ENCODE results near the gene TRPV6. TPM values are rescaled to one million over a fixed set of nuclear protein-coding genes. Genes with fewer than 3 reads are reported as not detected.

The TRPV6 gene
- total and polyA plus RNA-seq, 4 experiments from 2014 or later = 0.09 TPM; not detected in 3

DNA sequence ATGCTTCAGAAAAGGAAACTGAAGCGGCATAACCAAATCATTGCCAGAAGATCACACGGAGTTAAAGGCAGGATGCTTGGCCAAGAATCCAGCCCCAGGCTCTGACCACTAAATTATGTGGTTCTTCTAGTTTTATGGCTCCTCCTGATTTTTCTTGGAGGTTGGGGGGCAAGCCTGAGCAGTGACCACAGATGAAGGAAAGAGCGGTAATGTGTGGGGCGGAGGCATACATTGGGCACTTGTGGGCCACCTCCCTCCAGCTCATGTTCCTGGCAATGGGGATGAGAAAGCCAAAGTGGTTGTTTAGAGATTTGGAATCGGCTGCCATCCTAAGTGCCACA, 3.2 kb downstream of the TRPV6 start:
- CTCF ChIA-PET (ENCODE audit: partially characterized antibody) = interaction anchor here (1.0 to 3.9 kb wide), 9 partner anchors 9 to 469 kb away, joined by 3 to 14 read pairs (median 4); partner anchors contain the start of gene EPHB6
- Mint-ChIP-seq H3K27ac (no peak overlapping the region), H3K27me3 (peaks cover 5 to 9% of the 10 kb centered on the region in 2 donors), H3K4me1 (peaks cover 0 to 4% (median 0%) of the 10 kb centered on the region in 4 donors), H3K9me3 (no peaks in the 10 kb centered on the region), H3K36me3 (no peaks in the 10 kb centered on the region), H3K4me3 (no peak overlapping the region)
- H3K36me3 ChIP-seq (ENCODE audit: insufficient read depth, low read length) = no peaks in the 10 kb centered on the region
- H3K27me3 ChIP-seq (ENCODE audit: insufficient read depth, low read length) = no peaks in the 10 kb centered on the region
- no peaks in the 10 kb centered on the region for H3K4me1 ChIP-seq (ENCODE audit: insufficient read depth, low read length)
- no peak overlapping the region for H3K27ac ChIP-seq (ENCODE audit: low read depth, low read length)
- intact Hi-C loops (cut with micrococcal nuclease) = no loop called here
- DNase-seq = no peak
- H3K4me3 ChIP-seq (ENCODE audit: low read length in 2 of 2) = no peak overlapping the region
- no peaks in the 10 kb centered on the region for H3K9me3 ChIP-seq (ENCODE audit: control insufficient read depth in 1 of 2, low read length in 2 of 2)
- POLR2A ChIA-PET (ENCODE audit: partially characterized antibody) = no interaction called here

DNA sequence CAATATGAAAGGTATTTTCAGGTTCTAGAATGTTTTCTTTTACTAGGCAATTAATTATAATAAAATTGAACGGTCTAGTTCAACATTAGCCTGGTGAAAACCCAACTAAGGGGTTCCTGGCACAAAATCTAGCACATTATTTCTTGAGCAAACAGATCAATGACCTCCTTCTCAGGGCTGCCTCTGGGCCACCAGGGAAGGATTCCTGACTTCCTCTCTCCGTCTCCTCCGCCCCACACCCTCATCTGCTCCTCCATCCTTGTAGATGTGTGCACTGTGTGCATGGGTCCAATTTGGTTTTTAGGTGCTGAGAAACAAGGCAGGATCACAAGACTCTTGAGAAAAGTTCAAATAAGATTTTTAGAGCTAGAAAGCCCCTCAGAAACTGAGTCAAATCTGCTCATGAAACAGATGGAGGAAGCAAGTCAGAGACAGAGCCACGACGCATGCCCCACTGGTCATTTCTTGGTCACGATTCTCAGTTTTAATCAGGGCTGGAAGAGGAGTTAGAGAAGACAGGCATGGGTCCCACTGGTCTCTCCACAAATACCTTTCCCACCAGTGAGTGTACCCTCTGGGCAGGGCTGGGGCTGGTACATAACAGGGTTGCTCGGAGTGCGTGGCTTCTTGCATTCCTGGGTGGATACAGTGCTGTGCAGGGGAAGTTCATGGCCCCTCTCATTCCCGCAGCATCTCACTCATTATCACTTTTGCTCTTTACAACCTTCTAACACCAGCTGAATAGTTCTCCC, 3.8 kb downstream of the TRPV6 start:
- Histone ChIP-seq H3K27ac (ENCODE audit: low read depth, low read length) (no peak overlapping the region), H3K36me3 (ENCODE audit: insufficient read depth, low read length) (no peaks in the 10 kb centered on the region), H3K4me3 (ENCODE audit: low read length in 2 of 2) (no peak overlapping the region), H3K27me3 (ENCODE audit: insufficient read depth, low read length) (no peaks in the 10 kb centered on the region), H3K9me3 (ENCODE audit: control insufficient read depth in 1 of 2, low read length in 2 of 2) (no peaks in the 10 kb centered on the region), H3K4me1 (ENCODE audit: insufficient read depth, low read length) (no peaks in the 10 kb centered on the region)
- ChIA-PET CTCF (ENCODE audit: partially characterized antibody) (interaction anchor here (0.6 to 3.9 kb wide), 22 partner anchors 9 to 578 kb away, joined by 3 to 14 read pairs (median 4); partner anchors contain the start of genes EPHB6 and TRPV5), POLR2A (ENCODE audit: partially characterized antibody) (no interaction called here)
- Mint-ChIP-seq H3K4me1 (peaks cover 0 to 4% (median 0%) of the 10 kb centered on the region in 4 donors), H3K27ac (no peak overlapping the region), H3K36me3 (no peaks in the 10 kb centered on the region), H3K4me3 (no peak overlapping the region), H3K27me3 (peaks cover 2 to 6% of the 10 kb centered on the region in 2 donors), H3K9me3 (no peaks in the 10 kb centered on the region)
- DNase-seq = no peak
- intact Hi-C loops (cut with micrococcal nuclease) = loop anchor here (1.0 kb wide), 1 partner anchor 27 kb away; no protein-coding TSS in a partner anchor

DNA sequence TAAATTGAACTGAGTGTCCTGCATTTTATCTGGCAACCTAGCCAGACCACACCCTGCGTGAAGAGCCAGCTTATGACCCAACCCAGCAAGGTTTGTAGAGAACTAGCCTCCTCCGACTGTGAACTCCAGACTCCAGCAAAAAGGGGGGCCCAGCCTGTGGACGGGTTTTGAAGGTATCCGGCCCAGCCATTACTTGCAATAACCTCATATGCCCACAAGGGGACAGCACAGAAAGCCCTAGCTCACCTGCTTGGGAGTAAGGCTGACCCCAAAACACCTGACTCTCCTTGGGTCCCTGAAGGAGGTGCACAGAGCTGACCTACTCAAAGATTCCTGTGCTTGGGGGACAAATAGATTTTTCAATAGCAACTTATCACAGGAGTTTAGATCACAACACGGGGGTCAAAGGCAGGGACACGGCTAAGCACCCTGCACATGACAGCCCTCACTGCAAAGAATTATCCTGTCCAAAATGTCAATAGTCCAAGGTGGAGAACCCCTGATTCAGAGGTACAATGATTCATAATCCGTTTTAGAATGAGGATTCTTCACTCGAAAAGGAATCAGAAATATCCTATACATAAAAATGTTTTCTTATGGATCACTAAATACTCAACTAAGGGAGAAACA, 4.6 kb downstream of the TRPV6 start:
- no peak overlapping the region for H3K27ac ChIP-seq (ENCODE audit: low read depth, low read length)
- no peaks in the 10 kb centered on the region for H3K36me3 ChIP-seq (ENCODE audit: insufficient read depth, low read length)
- Mint-ChIP-seq H3K27me3 (peaks cover 2 to 8% of the 10 kb centered on the region in 2 donors), H3K9me3 (no peaks in the 10 kb centered on the region), H3K27ac (no peak overlapping the region), H3K4me1 (peaks cover 0 to 4% (median 0%) of the 10 kb centered on the region in 4 donors), H3K36me3 (no peaks in the 10 kb centered on the region), H3K4me3 (no peak overlapping the region)
- H3K9me3 ChIP-seq (ENCODE audit: control insufficient read depth in 1 of 2, low read length in 2 of 2) = no peaks in the 10 kb centered on the region
- DNase-seq = peak; percentile 35 to 57 (median 55)
- intact Hi-C loops (cut with micrococcal nuclease) = loop anchor here (1.0 kb wide), 1 partner anchor 27 kb away; no protein-coding TSS in a partner anchor
- no peaks in the 10 kb centered on the region for H3K27me3 ChIP-seq (ENCODE audit: insufficient read depth, low read length)
- no peaks in the 10 kb centered on the region for H3K4me1 ChIP-seq (ENCODE audit: insufficient read depth, low read length)
- H3K4me3 ChIP-seq (ENCODE audit: low read length in 2 of 2) = no peak overlapping the region
- CTCF ChIA-PET (ENCODE audit: partially characterized antibody) = interaction anchor here (0.6 to 3.9 kb wide), 23 partner anchors 8 to 577 kb away, joined by 3 to 14 read pairs (median 4); partner anchors contain the start of genes EPHB6 and TRPV5
- POLR2A ChIA-PET (ENCODE audit: partially characterized antibody) = no interaction called here

- H3K27me3 ChIP-seq (ENCODE audit: insufficient read depth, low read length) = no peaks in the 10 kb centered on the region
- no peaks in the 10 kb centered on the region for H3K4me1 ChIP-seq (ENCODE audit: insufficient read depth, low read length)
- no peak overlapping the region for H3K27ac Mint-ChIP-seq
- no peaks in the 10 kb centered on the region for H3K36me3 Mint-ChIP-seq
- H3K27ac ChIP-seq (ENCODE audit: low read depth, low read length) = no peak overlapping the region
- no peak overlapping the region for H3K4me3 Mint-ChIP-seq
- no peak for DNase-seq
- ChIA-PET POLR2A (ENCODE audit: partially characterized antibody) (interaction anchor here (0.8 kb wide), 1 partner anchor 25 kb away, joined by 3 read pairs; no protein-coding TSS in a partner anchor), CTCF (ENCODE audit: partially characterized antibody) (interaction anchor here (0.5 to 3.9 kb wide), 6 partner anchors 20 to 336 kb away, joined by 3 to 14 read pairs (median 8); partner anchors contain the start of gene EPHB6)
- no peak overlapping the region for H3K4me3 ChIP-seq (ENCODE audit: low read length in 2 of 2)
- H3K9me3 Mint-ChIP-seq = peaks cover 0 to 4% (median 0%) of the 10 kb centered on the region in 8 donors
- H3K9me3 ChIP-seq (ENCODE audit: control insufficient read depth in 1 of 2, low read length in 2 of 2) = no peaks in the 10 kb centered on the region
- peaks cover 0 to 4% (median 0%) of the 10 kb centered on the region in 4 donors for H3K4me1 Mint-ChIP-seq
- intact Hi-C loops (cut with micrococcal nuclease) = no loop called here
- H3K36me3 ChIP-seq (ENCODE audit: insufficient read depth, low read length) = no peaks in the 10 kb centered on the region
- peaks cover 2 to 9% of the 10 kb centered on the region in 2 donors for H3K27me3 Mint-ChIP-seq
Measured at GRCh38 chr7:142879060-142879459, 6.5 kb downstream of the TRPV6 start.

GRCh38 chr7:142878315-142878714, 7.2 kb downstream of the TRPV6 start:
- no peak for DNase-seq
- Mint-ChIP-seq H3K4me3 (no peak overlapping the region), H3K9me3 (peaks cover 0 to 4% (median 0%) of the 10 kb centered on the region in 8 donors), H3K4me1 (peaks cover 0 to 4% (median 0%) of the 10 kb centered on the region in 4 donors), H3K27me3 (peaks cover 2 to 9% of the 10 kb centered on the region in 2 donors), H3K36me3 (no peaks in the 10 kb centered on the region), H3K27ac (no peak overlapping the region)
- H3K9me3 ChIP-seq (ENCODE audit: control insufficient read depth in 1 of 2, low read length in 2 of 2) = no peaks in the 10 kb centered on the region
- CTCF ChIA-PET (ENCODE audit: partially characterized antibody) = interaction anchor here (0.9 to 1.6 kb wide), 2 partner anchors 33 to 533 kb away, joined by 3 to 5 read pairs; no protein-coding TSS in a partner anchor
- no peaks in the 10 kb centered on the region for H3K27me3 ChIP-seq (ENCODE audit: insufficient read depth, low read length)
- no peaks in the 10 kb centered on the region for H3K4me1 ChIP-seq (ENCODE audit: insufficient read depth, low read length)
- H3K36me3 ChIP-seq (ENCODE audit: insufficient read depth, low read length) = no peaks in the 10 kb centered on the region
- no peak overlapping the region for H3K27ac ChIP-seq (ENCODE audit: low read depth, low read length)
- intact Hi-C loops (cut with micrococcal nuclease) = no loop called here
- no peak overlapping the region for H3K4me3 ChIP-seq (ENCODE audit: low read length in 2 of 2)
- POLR2A ChIA-PET (ENCODE audit: partially characterized antibody) = no interaction called here

- Mint-ChIP-seq H3K4me3 (no peak overlapping the region), H3K27me3 (peaks cover 2 to 6% of the 10 kb centered on the region in 2 donors), H3K36me3 (no peaks in the 10 kb centered on the region)
Measured at GRCh38 chr7:142876991-142877910, 8.3 kb downstream of the TRPV6 start.

More at GRCh38 chr7:142876991-142877910, 8.3 kb downstream of the TRPV6 start:
- H3K27ac ChIP-seq (ENCODE audit: low read depth, low read length) = no peak overlapping the region
- Mint-ChIP-seq H3K27ac (peak overlapping the region in 1 of 7 donors; percentile 72), H3K4me1 (peaks cover 0 to 4% (median 0%) of the 10 kb centered on the region in 4 donors), H3K9me3 (peaks cover 0 to 4% (median 0%) of the 10 kb centered on the region in 8 donors)
- POLR2A ChIA-PET (ENCODE audit: partially characterized antibody) = no interaction called here
- H3K36me3 ChIP-seq (ENCODE audit: insufficient read depth, low read length) = no peaks in the 10 kb centered on the region
- H3K27me3 ChIP-seq (ENCODE audit: insufficient read depth, low read length) = no peaks in the 10 kb centered on the region
- CTCF ChIA-PET (ENCODE audit: partially characterized antibody) = interaction anchor here (0.9 kb wide), 1 partner anchor 535 kb away, joined by 3 read pairs; no protein-coding TSS in a partner anchor
- H3K9me3 ChIP-seq (ENCODE audit: control insufficient read depth in 1 of 2, low read length in 2 of 2) = no peaks in the 10 kb centered on the region
- H3K4me3 ChIP-seq (ENCODE audit: low read length in 2 of 2) = no peak overlapping the region
- no peak for DNase-seq
- intact Hi-C loops (cut with micrococcal nuclease) = no loop called here
- H3K4me1 ChIP-seq (ENCODE audit: insufficient read depth, low read length) = no peaks in the 10 kb centered on the region
